HL-60 (cell line): ENCODE results near the gene TMEM117.

ENCODE experiments used
- GABPA ChIP-seq: IDR thresholded peaks from 2 replicates; pipeline ENCODE4 v1.6.1; 2012; ENCODE audit warnings: low read depth
- POLR2AphosphoS5 ChIP-seq: IDR thresholded peaks from 2 replicates; pipeline ENCODE4 v1.6.1; 2012; ENCODE audit warnings: low read depth
- REST ChIP-seq: IDR thresholded peaks from 2 replicates; pipeline ENCODE4 v1.6.1; 2012; ENCODE audit warnings: low read depth; ENCODE audit not compliant: insufficient replicate concordance
- TF ChIP-seq, protein P1 (sequence below): IDR thresholded peaks from one replicate; pipeline ENCODE4 v1.5.1; 2011; ENCODE audit warnings: low read length, control low read depth, inconsistent platforms; ENCODE audit not compliant: insufficient read depth

- TF ChIP-seq, protein P1, sequence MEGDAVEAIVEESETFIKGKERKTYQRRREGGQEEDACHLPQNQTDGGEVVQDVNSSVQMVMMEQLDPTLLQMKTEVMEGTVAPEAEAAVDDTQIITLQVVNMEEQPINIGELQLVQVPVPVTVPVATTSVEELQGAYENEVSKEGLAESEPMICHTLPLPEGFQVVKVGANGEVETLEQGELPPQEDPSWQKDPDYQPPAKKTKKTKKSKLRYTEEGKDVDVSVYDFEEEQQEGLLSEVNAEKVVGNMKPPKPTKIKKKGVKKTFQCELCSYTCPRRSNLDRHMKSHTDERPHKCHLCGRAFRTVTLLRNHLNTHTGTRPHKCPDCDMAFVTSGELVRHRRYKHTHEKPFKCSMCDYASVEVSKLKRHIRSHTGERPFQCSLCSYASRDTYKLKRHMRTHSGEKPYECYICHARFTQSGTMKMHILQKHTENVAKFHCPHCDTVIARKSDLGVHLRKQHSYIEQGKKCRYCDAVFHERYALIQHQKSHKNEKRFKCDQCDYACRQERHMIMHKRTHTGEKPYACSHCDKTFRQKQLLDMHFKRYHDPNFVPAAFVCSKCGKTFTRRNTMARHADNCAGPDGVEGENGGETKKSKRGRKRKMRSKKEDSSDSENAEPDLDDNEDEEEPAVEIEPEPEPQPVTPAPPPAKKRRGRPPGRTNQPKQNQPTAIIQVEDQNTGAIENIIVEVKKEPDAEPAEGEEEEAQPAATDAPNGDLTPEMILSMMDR: no peak
- TF ChIP-seq REST (no peak), GABPA (no peak), POLR2AphosphoS5 (no peak)
Observed at GRCh38 chr12:43899574-43899973, 63.7 kb downstream of the TMEM117 start.
